Measurements from ENCODE around the gene PAK2. TPM values are rescaled to one million over a fixed set of nuclear protein-coding genes. Genes with fewer than 3 reads are reported as not detected.

Gene PAK2
- total RNA-seq, 1 experiment from 2014 or later: 70.4 TPM

GRCh38 chr3:196793246-196793645 is 53.6 kb downstream of the PAK2 start:
- intact Hi-C loops (cut with micrococcal nuclease; ENCODE audit: unreplicated experiment): loop anchor here (5.0 kb wide), 2 partner anchors 51 to 76 kb away; no protein-coding TSS in a partner anchor
- H3K9me3 Mint-ChIP-seq (ENCODE audit: low read depth, unreplicated experiment): peaks cover 3% of the 10 kb centered on the region
- no TSS peak for BruUV-seq (replicated peaks)
- H3K36me3 Mint-ChIP-seq (ENCODE audit: insufficient read depth, unreplicated experiment): peaks cover 14% of the 10 kb centered on the region
- H3K4me1 Mint-ChIP-seq (ENCODE audit: low read depth, unreplicated experiment): peaks cover 34% of the 10 kb centered on the region
- TF ChIP-seq, protein P1, sequence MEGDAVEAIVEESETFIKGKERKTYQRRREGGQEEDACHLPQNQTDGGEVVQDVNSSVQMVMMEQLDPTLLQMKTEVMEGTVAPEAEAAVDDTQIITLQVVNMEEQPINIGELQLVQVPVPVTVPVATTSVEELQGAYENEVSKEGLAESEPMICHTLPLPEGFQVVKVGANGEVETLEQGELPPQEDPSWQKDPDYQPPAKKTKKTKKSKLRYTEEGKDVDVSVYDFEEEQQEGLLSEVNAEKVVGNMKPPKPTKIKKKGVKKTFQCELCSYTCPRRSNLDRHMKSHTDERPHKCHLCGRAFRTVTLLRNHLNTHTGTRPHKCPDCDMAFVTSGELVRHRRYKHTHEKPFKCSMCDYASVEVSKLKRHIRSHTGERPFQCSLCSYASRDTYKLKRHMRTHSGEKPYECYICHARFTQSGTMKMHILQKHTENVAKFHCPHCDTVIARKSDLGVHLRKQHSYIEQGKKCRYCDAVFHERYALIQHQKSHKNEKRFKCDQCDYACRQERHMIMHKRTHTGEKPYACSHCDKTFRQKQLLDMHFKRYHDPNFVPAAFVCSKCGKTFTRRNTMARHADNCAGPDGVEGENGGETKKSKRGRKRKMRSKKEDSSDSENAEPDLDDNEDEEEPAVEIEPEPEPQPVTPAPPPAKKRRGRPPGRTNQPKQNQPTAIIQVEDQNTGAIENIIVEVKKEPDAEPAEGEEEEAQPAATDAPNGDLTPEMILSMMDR (IDR thresholded peaks at IDR 0.05; ENCODE audit: unreplicated experiment): no peak
- no peaks in the 10 kb centered on the region for H3K27me3 Mint-ChIP-seq (ENCODE audit: unreplicated experiment)
- peak overlapping the region; percentile 48 for H3K27ac Mint-ChIP-seq (ENCODE audit: unreplicated experiment)
- peak; percentile 61 for DNase-seq
- peak overlapping the region; percentile 16 for H3K4me3 Mint-ChIP-seq (ENCODE audit: low read depth, unreplicated experiment)
- CTCF ChIA-PET: interaction anchor here (1.0 kb wide), 1 partner anchor 54 kb away, joined by 5 read pairs; the partner anchor contains the start of gene PAK2

DNA sequence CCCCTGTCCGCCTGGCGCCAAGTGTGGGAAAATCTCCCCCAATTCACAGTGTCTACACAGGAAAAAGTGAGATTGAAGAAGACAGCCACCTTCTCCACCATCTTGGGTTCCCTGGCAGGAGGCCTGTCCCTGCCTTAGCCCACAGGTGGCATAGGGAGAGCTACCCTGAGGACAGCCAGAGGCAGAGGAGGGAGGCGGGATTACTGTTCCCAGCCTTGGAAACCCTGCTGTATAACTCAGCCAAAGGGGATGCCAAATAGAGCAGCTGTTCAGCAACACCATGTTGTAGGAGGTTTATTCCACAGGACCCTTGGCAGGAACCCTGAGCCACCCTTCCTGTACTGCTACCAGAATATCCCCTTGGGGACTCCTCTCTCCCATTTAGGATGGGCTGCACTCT is 54.8 kb downstream of the PAK2 start:
- peaks cover 27% of the 10 kb centered on the region for H3K4me1 Mint-ChIP-seq (ENCODE audit: low read depth, unreplicated experiment)
- H3K9me3 Mint-ChIP-seq (ENCODE audit: low read depth, unreplicated experiment): peaks cover 3% of the 10 kb centered on the region
- CTCF ChIA-PET: no interaction called here
- TF ChIP-seq, protein P1 (IDR thresholded peaks at IDR 0.05; ENCODE audit: unreplicated experiment): no peak
- intact Hi-C loops (cut with micrococcal nuclease; ENCODE audit: unreplicated experiment): loop anchor here (5.0 kb wide), 2 partner anchors 52 to 77 kb away; no protein-coding TSS in a partner anchor
- no peak overlapping the region for H3K4me3 Mint-ChIP-seq (ENCODE audit: low read depth, unreplicated experiment)
- no peaks in the 10 kb centered on the region for H3K27me3 Mint-ChIP-seq (ENCODE audit: unreplicated experiment)
- BruUV-seq (replicated peaks): no TSS peak
- peak overlapping the region; percentile 41 for H3K27ac Mint-ChIP-seq (ENCODE audit: unreplicated experiment)
- peaks cover 14% of the 10 kb centered on the region for H3K36me3 Mint-ChIP-seq (ENCODE audit: insufficient read depth, unreplicated experiment)
- no peak for DNase-seq

DNA sequence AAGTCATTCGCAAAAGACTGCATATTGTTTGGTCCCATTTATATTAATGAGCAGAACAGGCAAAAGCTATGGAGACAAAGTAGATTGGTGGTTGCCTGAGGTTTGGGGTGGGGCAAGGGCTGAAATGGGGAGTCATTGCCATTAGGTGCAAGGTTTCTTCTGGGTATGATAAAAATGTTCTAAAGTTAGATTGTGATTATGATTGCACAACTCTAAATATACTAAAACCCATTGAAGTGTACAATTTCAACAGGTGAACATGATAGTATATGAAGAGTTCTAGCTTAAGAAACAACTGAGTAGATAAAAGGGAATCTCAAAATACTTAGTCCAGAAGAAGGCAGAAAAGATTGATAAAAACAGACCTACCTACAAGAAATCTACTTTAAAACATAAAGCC is 56.7 kb downstream of the PAK2 start:
- TF ChIP-seq, protein P1 (IDR thresholded peaks at IDR 0.05; ENCODE audit: unreplicated experiment): no peak
- Mint-ChIP-seq H3K27ac (ENCODE audit: unreplicated experiment) (no peak overlapping the region), H3K36me3 (ENCODE audit: insufficient read depth, unreplicated experiment) (peaks cover 14% of the 10 kb centered on the region)

DNA sequence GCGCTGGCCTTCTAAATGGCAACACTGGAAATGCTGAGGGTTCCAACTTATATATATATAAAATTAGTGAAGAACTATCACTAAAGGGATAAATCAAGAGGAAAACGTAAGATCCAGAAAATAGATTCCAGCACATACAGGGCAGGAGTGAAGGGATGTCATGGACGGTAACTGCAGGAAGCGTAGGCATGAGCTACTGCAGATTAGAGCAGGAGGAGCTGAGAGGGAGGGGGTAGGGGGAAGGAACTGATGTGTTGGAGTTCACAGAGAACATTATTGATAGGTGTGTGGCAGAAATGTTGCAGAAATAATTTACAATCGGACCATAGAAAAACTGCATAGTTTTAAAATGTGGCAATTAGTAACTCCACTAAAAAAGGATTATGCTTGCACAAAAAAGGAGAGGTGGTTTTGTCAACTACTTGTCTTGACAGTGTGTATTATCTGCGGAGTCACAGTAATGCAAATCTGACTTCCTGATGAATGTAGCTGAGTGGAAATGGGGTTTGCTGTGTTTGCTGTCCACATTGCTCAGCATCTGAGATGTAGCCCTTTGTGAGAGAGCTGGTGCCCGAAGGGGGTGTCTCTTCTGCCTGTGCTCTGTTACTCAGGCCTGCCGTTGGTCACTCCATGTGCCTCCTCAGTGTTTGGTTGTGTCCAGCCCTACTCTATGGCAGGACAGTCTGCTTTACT is 61.2 kb downstream of the PAK2 start:
- no peak overlapping the region for H3K4me3 Mint-ChIP-seq (ENCODE audit: low read depth, unreplicated experiment)
- H3K9me3 Mint-ChIP-seq (ENCODE audit: low read depth, unreplicated experiment): no peaks in the 10 kb centered on the region
- H3K4me1 Mint-ChIP-seq (ENCODE audit: low read depth, unreplicated experiment): no peaks in the 10 kb centered on the region
- no peak for DNase-seq
- TF ChIP-seq, protein P1 (IDR thresholded peaks at IDR 0.05; ENCODE audit: unreplicated experiment): no peak
- peaks cover 12% of the 10 kb centered on the region for H3K36me3 Mint-ChIP-seq (ENCODE audit: insufficient read depth, unreplicated experiment)
- CTCF ChIA-PET: no interaction called here
- no peaks in the 10 kb centered on the region for H3K27me3 Mint-ChIP-seq (ENCODE audit: unreplicated experiment)
- H3K27ac Mint-ChIP-seq (ENCODE audit: unreplicated experiment): no peak overlapping the region
- intact Hi-C loops (cut with micrococcal nuclease; ENCODE audit: unreplicated experiment): no loop called here
- BruUV-seq (replicated peaks): no TSS peak

More for the DNA sequence above, 56.7 kb downstream of the PAK2 start:
- intact Hi-C loops (cut with micrococcal nuclease; ENCODE audit: unreplicated experiment): no loop called here
- Mint-ChIP-seq H3K4me1 (ENCODE audit: low read depth, unreplicated experiment) (peaks cover 27% of the 10 kb centered on the region), H3K4me3 (ENCODE audit: low read depth, unreplicated experiment) (no peak overlapping the region), H3K27me3 (ENCODE audit: unreplicated experiment) (no peaks in the 10 kb centered on the region), H3K9me3 (ENCODE audit: low read depth, unreplicated experiment) (peaks cover 3% of the 10 kb centered on the region)
- no peak for DNase-seq
- CTCF ChIA-PET: no interaction called here
- BruUV-seq (replicated peaks): no TSS peak

All from Calu3 (cell line).